Measurements from ENCODE around the gene GPR26.
A peak's percentile ranks its signal among the peaks of the same experiment; 100 is the strongest.

GPR26 gene

GRCh38 chr10:123637326-123637880 is 28.8 kb upstream of the GPR26 start:
- H3K4me1 Mint-ChIP-seq: no peaks in the 10 kb centered on the region
- no peak overlapping the region for H3K4me3 Mint-ChIP-seq
- H3K27me3 Mint-ChIP-seq: peaks cover 33% of the 10 kb centered on the region
- ATAC-seq: no peak
- no peaks in the 10 kb centered on the region for H3K36me3 Mint-ChIP-seq
- no peak overlapping the region for H3K27ac Mint-ChIP-seq
- H3K9me3 Mint-ChIP-seq: no peaks in the 10 kb centered on the region

- H3K4me3 Mint-ChIP-seq: no peak overlapping the region
- no peak for ATAC-seq
- H3K27me3 Mint-ChIP-seq: peaks cover 31% of the 10 kb centered on the region
- no peak overlapping the region for H3K27ac Mint-ChIP-seq
- no peaks in the 10 kb centered on the region for H3K4me1 Mint-ChIP-seq
- no peaks in the 10 kb centered on the region for H3K9me3 Mint-ChIP-seq
- no peaks in the 10 kb centered on the region for H3K36me3 Mint-ChIP-seq
Observed at GRCh38 chr10:123639131-123639530, 27.0 kb upstream of the GPR26 start.

- no peaks in the 10 kb centered on the region for H3K36me3 Mint-ChIP-seq
- H3K9me3 Mint-ChIP-seq: no peaks in the 10 kb centered on the region
- H3K27ac Mint-ChIP-seq: no peak overlapping the region
- no peaks in the 10 kb centered on the region for H3K4me1 Mint-ChIP-seq
- H3K4me3 Mint-ChIP-seq: no peak overlapping the region
- H3K27me3 Mint-ChIP-seq: peaks cover 40% of the 10 kb centered on the region
- ATAC-seq: no peak
Observed at GRCh38 chr10:123640016-123640535, 26.1 kb upstream of the GPR26 start.

GRCh38 chr10:123642293-123642692 is 23.9 kb upstream of the GPR26 start:
- Mint-ChIP-seq H3K36me3 (no peaks in the 10 kb centered on the region), H3K9me3 (no peaks in the 10 kb centered on the region), H3K27ac (no peak overlapping the region), H3K4me3 (no peak overlapping the region), H3K27me3 (peaks cover 50% of the 10 kb centered on the region), H3K4me1 (no peaks in the 10 kb centered on the region)
- no peak for ATAC-seq

- Mint-ChIP-seq H3K4me3 (no peak overlapping the region), H3K4me1 (no peaks in the 10 kb centered on the region), H3K27ac (no peak overlapping the region), H3K27me3 (peaks cover 47% of the 10 kb centered on the region), H3K36me3 (no peaks in the 10 kb centered on the region), H3K9me3 (no peaks in the 10 kb centered on the region)
- ATAC-seq: no peak
Observed at GRCh38 chr10:123642697-123643096, 23.5 kb upstream of the GPR26 start.

- Mint-ChIP-seq H3K4me3 (no peak overlapping the region), H3K27me3 (peaks cover 41% of the 10 kb centered on the region), H3K27ac (no peak overlapping the region), H3K9me3 (no peaks in the 10 kb centered on the region), H3K36me3 (no peaks in the 10 kb centered on the region), H3K4me1 (no peaks in the 10 kb centered on the region)
- ATAC-seq: no peak
Observed at GRCh38 chr10:123643315-123643714, 22.8 kb upstream of the GPR26 start.

GRCh38 chr10:123645016-123645415 is 21.1 kb upstream of the GPR26 start:
- Mint-ChIP-seq H3K4me3 (no peak overlapping the region), H3K27me3 (peaks cover 37% of the 10 kb centered on the region), H3K9me3 (no peaks in the 10 kb centered on the region), H3K27ac (no peak overlapping the region), H3K4me1 (no peaks in the 10 kb centered on the region), H3K36me3 (no peaks in the 10 kb centered on the region)
- no peak for ATAC-seq

GRCh38 chr10:123645615-123646014 is 20.5 kb upstream of the GPR26 start:
- H3K4me3 Mint-ChIP-seq: no peak overlapping the region
- no peaks in the 10 kb centered on the region for H3K36me3 Mint-ChIP-seq
- H3K4me1 Mint-ChIP-seq: no peaks in the 10 kb centered on the region
- peaks cover 32% of the 10 kb centered on the region for H3K27me3 Mint-ChIP-seq
- H3K9me3 Mint-ChIP-seq: no peaks in the 10 kb centered on the region
- no peak overlapping the region for H3K27ac Mint-ChIP-seq
- no peak for ATAC-seq

- ATAC-seq: no peak
- Mint-ChIP-seq H3K4me1 (no peaks in the 10 kb centered on the region), H3K9me3 (peaks cover 3% of the 10 kb centered on the region), H3K36me3 (no peaks in the 10 kb centered on the region), H3K4me3 (no peak overlapping the region), H3K27me3 (peaks cover 43% of the 10 kb centered on the region), H3K27ac (no peak overlapping the region)
Observed at GRCh38 chr10:123648595-123648994, 17.6 kb upstream of the GPR26 start.

GRCh38 chr10:123649676-123650075 is 16.5 kb upstream of the GPR26 start:
- Mint-ChIP-seq H3K27ac (no peak overlapping the region), H3K4me1 (no peaks in the 10 kb centered on the region), H3K36me3 (no peaks in the 10 kb centered on the region), H3K27me3 (peaks cover 34% of the 10 kb centered on the region), H3K4me3 (no peak overlapping the region), H3K9me3 (peaks cover 3% of the 10 kb centered on the region)
- no peak for ATAC-seq

GRCh38 chr10:123651421-123652047 is 14.6 kb upstream of the GPR26 start:
- Mint-ChIP-seq H3K27ac (no peak overlapping the region), H3K4me1 (no peaks in the 10 kb centered on the region), H3K9me3 (peaks cover 3% of the 10 kb centered on the region), H3K27me3 (peaks cover 15% of the 10 kb centered on the region), H3K36me3 (no peaks in the 10 kb centered on the region), H3K4me3 (no peak overlapping the region)
- ATAC-seq: no peak

GRCh38 chr10:123655751-123656150 is 10.4 kb upstream of the GPR26 start:
- Mint-ChIP-seq H3K27me3 (peaks cover 11% of the 10 kb centered on the region), H3K4me3 (no peak overlapping the region), H3K27ac (no peak overlapping the region), H3K36me3 (no peaks in the 10 kb centered on the region), H3K9me3 (peaks cover 3% of the 10 kb centered on the region), H3K4me1 (no peaks in the 10 kb centered on the region)
- no peak for ATAC-seq

GRCh38 chr10:123663522-123663921 is 2.6 kb upstream of the GPR26 start:
- H3K4me1 Mint-ChIP-seq: no peaks in the 10 kb centered on the region
- no peaks in the 10 kb centered on the region for H3K36me3 Mint-ChIP-seq
- H3K27me3 Mint-ChIP-seq: peaks cover 44% of the 10 kb centered on the region
- peaks cover 18% of the 10 kb centered on the region for H3K9me3 Mint-ChIP-seq
- H3K27ac Mint-ChIP-seq: no peak overlapping the region
- ATAC-seq: no peak
- no peak overlapping the region for H3K4me3 Mint-ChIP-seq

- Mint-ChIP-seq H3K36me3 (no peaks in the 10 kb centered on the region), H3K9me3 (peaks cover 18% of the 10 kb centered on the region), H3K4me3 (no peak overlapping the region), H3K27ac (no peak overlapping the region), H3K4me1 (no peaks in the 10 kb centered on the region), H3K27me3 (peaks cover 63% of the 10 kb centered on the region)
- ATAC-seq: peak; percentile 9
Observed at GRCh38 chr10:123665491-123666286, 466 bp upstream of the GPR26 start.

- peaks cover 10% of the 10 kb centered on the region for H3K9me3 Mint-ChIP-seq
- no peak overlapping the region for H3K4me3 Mint-ChIP-seq
- H3K36me3 Mint-ChIP-seq: no peaks in the 10 kb centered on the region
- no peak for ATAC-seq
- no peak overlapping the region for H3K27ac Mint-ChIP-seq
- H3K4me1 Mint-ChIP-seq: no peaks in the 10 kb centered on the region
- peaks cover 66% of the 10 kb centered on the region for H3K27me3 Mint-ChIP-seq
Observed at GRCh38 chr10:123669886-123670285, 3.7 kb downstream of the GPR26 start.

- no peaks in the 10 kb centered on the region for H3K9me3 Mint-ChIP-seq
- no peaks in the 10 kb centered on the region for H3K4me1 Mint-ChIP-seq
- H3K27ac Mint-ChIP-seq: no peak overlapping the region
- H3K36me3 Mint-ChIP-seq: no peaks in the 10 kb centered on the region
- no peak overlapping the region for H3K4me3 Mint-ChIP-seq
- ATAC-seq: no peak
- H3K27me3 Mint-ChIP-seq: peaks cover 66% of the 10 kb centered on the region
Observed at GRCh38 chr10:123673198-123673597, 7.0 kb downstream of the GPR26 start.

All from stimulated activated memory B cell treated with anti-CD40 and anti-IgM and Interleukin-4, amounts not matched to agents 10 μg/mL and 1 μg/mL and 100 μg/mL, for 72 hours (primary cell).